Peyer's patch (tissue), 4 donors: Measurements from ENCODE around the gene SBF2.

Experiments used
- CTCF ChIP-seq, 6 experiments: fragments of 450-650 bp in 4 of 6; fragments of 200-600 bp in 2 of 6; sonication (generic) in 1 of 6; IDR thresholded peaks; one replicate each; pipeline ENCODE4 v1.5.1; 2017 to 2019; ENCODE audit warnings: antibody characterized with exemption in 6 of 6, mild to moderate bottlenecking in 3 of 6, moderate library complexity in 1 of 6
- POLR2A ChIP-seq, 2 donors: fragments of 450-650 bp; IDR thresholded peaks; one replicate each; pipeline ENCODE4 v1.5.1; 2017; ENCODE audit warnings: antibody characterized with exemption in 2 of 2, mild to moderate bottlenecking in 2 of 2, moderate library complexity in 2 of 2

DNA sequence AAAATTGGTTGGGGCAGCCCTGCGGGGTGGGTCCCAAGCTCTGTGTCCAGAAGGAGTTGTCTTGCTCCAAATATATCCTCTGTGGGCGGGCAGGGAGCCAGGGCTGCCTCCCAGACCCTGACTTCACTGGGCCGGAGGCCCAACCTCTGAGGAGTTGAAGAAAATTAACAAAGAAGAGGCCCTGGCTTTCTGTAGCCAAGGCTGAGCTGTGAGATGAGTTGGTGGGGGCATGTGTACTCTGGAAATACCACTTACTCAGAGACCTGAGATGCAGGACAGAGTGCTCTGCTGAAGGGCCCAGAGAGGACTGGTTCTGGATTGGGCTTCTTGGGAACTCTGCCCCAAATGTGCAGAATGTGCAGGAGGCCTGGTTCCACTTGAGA lies 533.8 kb downstream of the SBF2 start:
- no peak for TF ChIP-seq CTCF (IDR thresholded peaks at IDR 0.05)
- no peak for TF ChIP-seq POLR2A (IDR thresholded peaks at IDR 0.05)
